Mesendoderm (in vitro differentiated cells): ENCODE data around the gene FAM110C.
"Not testable (repeated sequence)": the region's sequence is repeated elsewhere in the genome, so short reads cannot be mapped to it uniquely, and the experiment has no call there.

ENCODE experiments used
- DNase-seq: peaks from one replicate; pipeline ENCODE4 v3.0.0; 2013
- H2AK5ac ChIP-seq: 2 replicates; pipeline ENCODE4 v1.6.1; 2013; ENCODE audit warnings: low read length, inconsistent platforms
- H2BK120ac ChIP-seq: 2 replicates; pipeline ENCODE4 v1.6.1; 2013; ENCODE audit warnings: low read depth, mild to moderate bottlenecking, low read length, moderate library complexity, mixed read lengths
- H2BK15ac ChIP-seq: replicated peaks from 2 replicates; pipeline ENCODE4 v1.6.1; 2013; ENCODE audit warnings: low read depth, mild to moderate bottlenecking, moderate library complexity
- H2BK5ac ChIP-seq: 2 replicates; pipeline ENCODE4 v1.6.1; 2013; ENCODE audit warnings: low read length, inconsistent platforms
- H3K18ac ChIP-seq: 2 replicates; pipeline ENCODE4 v1.6.1; 2013; ENCODE audit warnings: mild to moderate bottlenecking, low read length, mixed read lengths
- H3K23ac ChIP-seq: one replicate; pipeline ENCODE4 v1.6.1; 2013; ENCODE audit warnings: low read length
- H3K27ac ChIP-seq: 2 replicates; pipeline ENCODE4 v1.5.1; 2013; ENCODE audit warnings: low read depth, mild to moderate bottlenecking, inconsistent platforms, low read length, moderate library complexity
- H3K27me3 ChIP-seq: 2 replicates; pipeline ENCODE4 v1.6.1; 2013; ENCODE audit warnings: low read length, control low read depth, mild to moderate bottlenecking, inconsistent platforms; ENCODE audit not compliant: insufficient read depth, poor library complexity
- H3K36me3 ChIP-seq: 2 replicates; pipeline ENCODE4 v1.6.1; 2013; ENCODE audit warnings: low read length, inconsistent platforms; ENCODE audit not compliant: control insufficient read depth, insufficient read depth
- H3K4ac ChIP-seq: one replicate; pipeline ENCODE4 v1.6.1; 2013; ENCODE audit warnings: low read depth, mild to moderate bottlenecking, low read length, moderate library complexity
- H3K4me1 ChIP-seq: 2 replicates; pipeline ENCODE4 v1.6.1; 2013; ENCODE audit warnings: low read depth, low read length, inconsistent platforms; ENCODE audit not compliant: control insufficient read depth
- H3K4me2 ChIP-seq: 2 replicates; pipeline ENCODE4 v1.6.1; 2013; ENCODE audit warnings: low read length
- H3K4me3 ChIP-seq: 2 replicates; pipeline ENCODE4 v1.5.1; 2013; ENCODE audit warnings: mild to moderate bottlenecking, low read length
- H3K56ac ChIP-seq: one replicate; pipeline ENCODE4 v1.6.1; 2013; ENCODE audit warnings: low read length
- H3K79me1 ChIP-seq: 2 replicates; pipeline ENCODE4 v1.6.1; 2013; ENCODE audit warnings: low read length, inconsistent platforms
- H3K79me2 ChIP-seq: 2 replicates; pipeline ENCODE4 v1.6.1; 2013; ENCODE audit warnings: mild to moderate bottlenecking, low read length; ENCODE audit not compliant: control insufficient read depth, insufficient read depth
- H3K9ac ChIP-seq: 2 replicates; pipeline ENCODE4 v1.6.1; 2013; ENCODE audit warnings: low read length, inconsistent platforms
- H4K5ac ChIP-seq: one replicate; pipeline ENCODE4 v1.6.1; 2013; ENCODE audit warnings: low read length
- H4K8ac ChIP-seq: one replicate; pipeline ENCODE4 v1.6.1; 2013; ENCODE audit warnings: low read depth, mild to moderate bottlenecking, control low read depth, low read length, moderate library complexity
- WGBS: extraction: QIAGEN DNeasy Blood & Tissue Kit; methylation state at CpG from one replicate; pipeline ENCODE4 v1.1.7; 2013; ENCODE audit warnings: low lambda C conversion rate, missing lambda C conversion rate; ENCODE audit not compliant: insufficient coverage; ENCODE audit errors: extremely low coverage; 5-methylcytosine and 5-hydroxymethylcytosine counted together

FAM110C gene

GRCh38 chr2:80971-81736 lies 34.8 kb upstream of the FAM110C start:
- no peak overlapping the region for H3K56ac ChIP-seq
- no peaks in the 10 kb centered on the region for H3K27me3 ChIP-seq
- no peak overlapping the region for H2BK15ac ChIP-seq
- H2AK5ac ChIP-seq, result no peak overlapping the region
- no peak overlapping the region for H3K9ac ChIP-seq
- H3K79me2 ChIP-seq, result no peaks in the 10 kb centered on the region
- WGBS, result no CpG with 5 or more reads among the region's 10 CpGs
- H2BK120ac ChIP-seq, result no peak overlapping the region
- H3K36me3 ChIP-seq, result no peaks in the 10 kb centered on the region
- H3K4me3 ChIP-seq, result no peak overlapping the region
- H3K27ac ChIP-seq, result no peak overlapping the region
- no peak overlapping the region for H4K5ac ChIP-seq
- H3K23ac ChIP-seq, result no peak overlapping the region
- H3K79me1 ChIP-seq, result no peaks in the 10 kb centered on the region
- H4K8ac ChIP-seq, result no peak overlapping the region
- H3K18ac ChIP-seq, result no peak overlapping the region
- DNase-seq, result no peak
- H3K4me1 ChIP-seq, result no peaks in the 10 kb centered on the region
- no peak overlapping the region for H2BK5ac ChIP-seq
- H3K4me2 ChIP-seq, result no peak overlapping the region
- no peak overlapping the region for H3K4ac ChIP-seq

GRCh38 chr2:80378-80777 lies 34.1 kb upstream of the FAM110C start:
- Histone ChIP-seq H3K4me2 (no peak overlapping the region), H4K5ac (no peak overlapping the region), H3K79me2 (no peaks in the 10 kb centered on the region), H3K9ac (no peak overlapping the region), H3K79me1 (no peaks in the 10 kb centered on the region), H3K4ac (no peak overlapping the region), H2AK5ac (no peak overlapping the region), H2BK5ac (no peak overlapping the region), H3K36me3 (no peaks in the 10 kb centered on the region), H2BK120ac (no peak overlapping the region), H3K27me3 (no peaks in the 10 kb centered on the region), H3K56ac (no peak overlapping the region), H3K18ac (no peak overlapping the region), H3K4me3 (no peak overlapping the region), H2BK15ac (no peak overlapping the region), H3K23ac (no peak overlapping the region), H3K4me1 (no peaks in the 10 kb centered on the region), H3K27ac (no peak overlapping the region), H4K8ac (no peak overlapping the region)
- no CpG with 5 or more reads among the region's 4 CpGs for WGBS
- no peak for DNase-seq

- no peaks in the 10 kb centered on the region for H3K27me3 ChIP-seq
- H2BK5ac ChIP-seq, result no peak overlapping the region
- no CpG with 5 or more reads among the region's 5 CpGs for WGBS
- H3K18ac ChIP-seq, result no peak overlapping the region
- H3K27ac ChIP-seq, result no peak overlapping the region
- no peaks in the 10 kb centered on the region for H3K79me2 ChIP-seq
- H3K56ac ChIP-seq, result no peak overlapping the region
- H3K36me3 ChIP-seq, result no peaks in the 10 kb centered on the region
- no peak overlapping the region for H3K4me3 ChIP-seq
- no peaks in the 10 kb centered on the region for H3K79me1 ChIP-seq
- no peak overlapping the region for H4K5ac ChIP-seq
- H3K4me2 ChIP-seq, result no peak overlapping the region
- H3K23ac ChIP-seq, result no peak overlapping the region
- H3K4ac ChIP-seq, result no peak overlapping the region
- H2BK120ac ChIP-seq, result no peak overlapping the region
- no peak overlapping the region for H4K8ac ChIP-seq
- H3K9ac ChIP-seq, result no peak overlapping the region
- no peak overlapping the region for H2AK5ac ChIP-seq
- DNase-seq, result no peak
- no peak overlapping the region for H2BK15ac ChIP-seq
- no peaks in the 10 kb centered on the region for H3K4me1 ChIP-seq
Observed at GRCh38 chr2:71309-72035, 25.2 kb upstream of the FAM110C start.

- Histone ChIP-seq H3K9ac (no peak overlapping the region), H3K56ac (no peak overlapping the region), H3K4me3 (no peak overlapping the region), H3K23ac (no peak overlapping the region), H2AK5ac (no peak overlapping the region), H3K18ac (no peak overlapping the region), H2BK15ac (no peak overlapping the region), H2BK5ac (no peak overlapping the region), H3K4me1 (no peaks in the 10 kb centered on the region), H3K36me3 (no peaks in the 10 kb centered on the region), H2BK120ac (no peak overlapping the region), H3K79me2 (no peaks in the 10 kb centered on the region), H3K27ac (no peak overlapping the region), H4K8ac (no peak overlapping the region), H3K27me3 (no peaks in the 10 kb centered on the region), H3K4ac (no peak overlapping the region), H4K5ac (no peak overlapping the region), H3K79me1 (no peaks in the 10 kb centered on the region), H3K4me2 (no peak overlapping the region)
- peak; percentile 45 for DNase-seq
- no CpG with 5 or more reads among the region's 12 CpGs for WGBS
Observed at GRCh38 chr2:69366-70344, 23.4 kb upstream of the FAM110C start.

- not testable (repeated sequence) for DNase-seq, H2BK120ac ChIP-seq, H3K4ac ChIP-seq, H3K4me1 ChIP-seq, H2AK5ac ChIP-seq, H3K18ac ChIP-seq, H3K27me3 ChIP-seq, H3K23ac ChIP-seq, H3K36me3 ChIP-seq, H2BK5ac ChIP-seq, H3K27ac ChIP-seq, H3K9ac ChIP-seq, H3K79me2 ChIP-seq, H3K4me2 ChIP-seq, H3K56ac ChIP-seq, H3K4me3 ChIP-seq, H4K5ac ChIP-seq, H2BK15ac ChIP-seq, H3K79me1 ChIP-seq, H4K8ac ChIP-seq
- no CpG with 5 or more reads among the region's 5 CpGs for WGBS
Observed at GRCh38 chr2:68637-69036, 22.3 kb upstream of the FAM110C start.
